ENCODE data around the gene RAB5A. TPM values are rescaled to one million over a fixed set of nuclear protein-coding genes. Genes with fewer than 3 reads are reported as not detected.

RAB5A gene
- polyA plus RNA-seq, 1 of the 3 experiments (the other 2 are of a cell fraction): 31.0 TPM

GRCh38 chr3:19945969-19946831 is 697 bp upstream of the RAB5A start:
- peak overlapping the region; percentile 94 to 100 for H3K4me3 ChIP-seq (ENCODE audit: low read depth in 2 of 2, low read length in 1 of 2)
- H3F3A ChIP-seq (replicated peaks; ENCODE audit: insufficient read depth): peaks cover 9% of the 10 kb centered on the region
- peak overlapping the region; percentile 88 to 95 for H3K27ac ChIP-seq (ENCODE audit: low read depth in 2 of 2, low read length in 1 of 2)
- CTCF ChIA-PET: interaction anchor here (1.2 to 1.3 kb wide), 2 partner anchors 16 to 80 kb away, joined by 3 to 4 read pairs; no protein-coding TSS in a partner anchor
- WGBS (ENCODE audit: low lambda C conversion rate): 59% methylated on average over 26 of the region's 26 CpGs
- H2AFZ ChIP-seq (ENCODE audit: low read depth): peak overlapping the region; percentile 96
- TF ChIP-seq TEAD4 (IDR thresholded peaks at IDR 0.05; ENCODE audit: borderline replicate concordance, insufficient read depth) (no peak), TAF1 (IDR thresholded peaks at IDR 0.05; ENCODE audit: borderline replicate concordance, low read depth, low read length) (no peak), RXRA (IDR thresholded peaks at IDR 0.05; ENCODE audit: borderline replicate concordance, low read depth) (no peak), FOXJ3 (CRISPR knock-in tag; IDR thresholded peaks at IDR 0.05) (no peak)
- H3K27me3 ChIP-seq (ENCODE audit: insufficient read depth): no peaks in the 10 kb centered on the region
- no peak for DNase-seq
- no peaks in the 10 kb centered on the region for H3K9me2 ChIP-seq
- H4K20me1 ChIP-seq (ENCODE audit: insufficient read depth): peaks cover 31% of the 10 kb centered on the region
- no peaks in the 10 kb centered on the region for H3K9me3 ChIP-seq
- H3K79me2 ChIP-seq (ENCODE audit: insufficient read depth): peaks cover 41% of the 10 kb centered on the region
- H3K36me3 ChIP-seq (replicated peaks in 1 of 2; ENCODE audit: control insufficient read depth in 1 of 2, insufficient read depth in 2 of 2, low read length in 1 of 2): peaks cover 8 to 10% of the 10 kb centered on the region in 2 experiments
- H3K4me1 ChIP-seq (ENCODE audit: control insufficient read depth in 1 of 2, insufficient read depth in 2 of 2, low read depth in 1 of 2, low read length in 1 of 2): peaks cover 10 to 20% of the 10 kb centered on the region in 2 experiments; a peak in 3 of 4 replicates
- H3K9ac ChIP-seq: peak overlapping the region; percentile 94
- H3K4me2 ChIP-seq: peak overlapping the region; percentile 81
- POLR2A ChIA-PET: interaction anchor here (0.6 kb wide), 1 partner anchor 742 kb away, joined by 3 read pairs; no protein-coding TSS in a partner anchor

- H3K9me2 ChIP-seq: no peaks in the 10 kb centered on the region
- peaks cover 55% of the 10 kb centered on the region for H3K79me2 ChIP-seq (ENCODE audit: insufficient read depth)
- no peaks in the 10 kb centered on the region for H3K9me3 ChIP-seq
- POLR2A ChIA-PET: no interaction called here
- peak overlapping the region; percentile 62; the same call in 1 of the 2 replicates for H2AFZ ChIP-seq (ENCODE audit: low read depth)
- peak overlapping the region; percentile 94 for H3K9ac ChIP-seq
- TF ChIP-seq USF1 (IDR thresholded peaks at IDR 0.05; ENCODE audit: borderline replicate concordance, low read depth) (no peak), RAD21 (IDR thresholded peaks at IDR 0.05; ENCODE audit: low read length) (no peak; the same call in 1 of the 2 replicates), CHD2 (IDR thresholded peaks at IDR 0.05; ENCODE audit: low read length, partially characterized antibody) (no peak), CTCF (IDR thresholded peaks at IDR 0.05) (no peak), YY1 (IDR thresholded peaks at IDR 0.05; ENCODE audit: low read depth) (peak; percentile 82), NFIC (IDR thresholded peaks at IDR 0.05; ENCODE audit: borderline replicate concordance) (no peak), MXI1 (IDR thresholded peaks at IDR 0.05; ENCODE audit: low read depth, low read length) (peak; percentile 14; the same call in 1 of the 2 replicates), JUND (IDR thresholded peaks at IDR 0.05) (no peak; the same call in 1 of the 2 replicates), TEAD4 (IDR thresholded peaks at IDR 0.05; ENCODE audit: borderline replicate concordance, insufficient read depth) (no peak), POLR2AphosphoS5 (IDR thresholded peaks at IDR 0.05; ENCODE audit: low read depth, low read length) (no peak), EZH2phosphoT487 (IDR thresholded peaks at IDR 0.05; ENCODE audit: borderline replicate concordance, low read depth) (no peak)
- H3K4me3 ChIP-seq (ENCODE audit: low read depth in 2 of 2, low read length in 1 of 2): peak overlapping the region; percentile 94 to 100
- no peaks in the 10 kb centered on the region for H3K27me3 ChIP-seq (ENCODE audit: insufficient read depth)
- 3% methylated on average over 20 of the region's 30 CpGs for WGBS (ENCODE audit: low lambda C conversion rate)
- H3K27ac ChIP-seq (ENCODE audit: low read depth in 2 of 2, low read length in 1 of 2): peak overlapping the region; percentile 79 to 95
- peaks cover 9% of the 10 kb centered on the region for H3F3A ChIP-seq (replicated peaks; ENCODE audit: insufficient read depth)
- peak overlapping the region; percentile 81 for H3K4me2 ChIP-seq
- peak; percentile 65 for DNase-seq
- peaks cover 10 to 20% of the 10 kb centered on the region in 2 experiments; a peak in 3 of 4 replicates for H3K4me1 ChIP-seq (ENCODE audit: control insufficient read depth in 1 of 2, insufficient read depth in 2 of 2, low read depth in 1 of 2, low read length in 1 of 2)
- CTCF ChIA-PET: no interaction called here
- H4K20me1 ChIP-seq (ENCODE audit: insufficient read depth): peaks cover 44% of the 10 kb centered on the region
- H3K36me3 ChIP-seq (replicated peaks in 1 of 2; ENCODE audit: control insufficient read depth in 1 of 2, insufficient read depth in 2 of 2, low read length in 1 of 2): peaks cover 22 to 23% of the 10 kb centered on the region in 2 experiments
Measured at GRCh38 chr3:19947549-19948225, 790 bp downstream of the RAB5A start.

Data from SK-N-SH (cell line).